GM19397 (cell line): ENCODE results near the gene RBM19.

ENCODE experiments used
- ATAC-seq: cut with Tn5 transposase; IDR thresholded peaks from one replicate; pipeline ENCODE4 v1.9.1; 2021; ENCODE audit warnings: mild to moderate bottlenecking, moderate library complexity; ENCODE audit not compliant: unreplicated experiment

The RBM19 gene

GRCh38 chr12:113934060-113934814 is 31.9 kb downstream of the RBM19 start:
- no peak for ATAC-seq

GRCh38 chr12:113933201-113933786 is 32.8 kb downstream of the RBM19 start:
- ATAC-seq, result no peak

- ATAC-seq, result no peak
Measured at GRCh38 chr12:113932381-113933196, 33.5 kb downstream of the RBM19 start.

- ATAC-seq, result no peak
Measured at GRCh38 chr12:113931517-113931916, 34.6 kb downstream of the RBM19 start.

GRCh38 chr12:113930249-113930648 is 35.9 kb downstream of the RBM19 start:
- ATAC-seq, result no peak

GRCh38 chr12:113929312-113929989 is 36.7 kb downstream of the RBM19 start:
- no peak for ATAC-seq

- ATAC-seq, result no peak
Measured at GRCh38 chr12:113926788-113927187, 39.3 kb downstream of the RBM19 start.

GRCh38 chr12:113924341-113924740 is 41.8 kb downstream of the RBM19 start:
- no peak for ATAC-seq

- ATAC-seq, result no peak
Measured at GRCh38 chr12:113923251-113923650, 42.9 kb downstream of the RBM19 start.

GRCh38 chr12:113921430-113921829 is 44.7 kb downstream of the RBM19 start:
- no peak for ATAC-seq

GRCh38 chr12:113919791-113920190 is 46.3 kb downstream of the RBM19 start:
- no peak for ATAC-seq

- no peak for ATAC-seq
Measured at GRCh38 chr12:113918306-113918705, 47.8 kb downstream of the RBM19 start.

- ATAC-seq, result no peak
Measured at GRCh38 chr12:113917393-113917792, 48.7 kb downstream of the RBM19 start.

- no peak for ATAC-seq
Measured at GRCh38 chr12:113914806-113915205, 51.3 kb downstream of the RBM19 start.

- no peak for ATAC-seq
Measured at GRCh38 chr12:113914176-113914575, 51.9 kb downstream of the RBM19 start.

- ATAC-seq, result no peak
Measured at GRCh38 chr12:113912760-113913329, 53.3 kb downstream of the RBM19 start.

- ATAC-seq, result no peak
Measured at GRCh38 chr12:113911971-113912759, 54.0 kb downstream of the RBM19 start.

- ATAC-seq, result no peak
Measured at GRCh38 chr12:113910751-113911272, 55.3 kb downstream of the RBM19 start.

- ATAC-seq, result no peak
Measured at GRCh38 chr12:113909776-113910420, 56.2 kb downstream of the RBM19 start.
